HG03520 (cell line): ENCODE measurements around the gene CHST8.
A peak's percentile ranks its signal among the peaks of the same experiment; 100 is the strongest.

ENCODE experiments used
- ATAC-seq: cut with Tn5 transposase; IDR thresholded peaks from one replicate; pipeline ENCODE4 v1.9.1; 2021; ENCODE audit warnings: mild to moderate bottlenecking, moderate library complexity; ENCODE audit not compliant: unreplicated experiment

Gene CHST8

DNA sequence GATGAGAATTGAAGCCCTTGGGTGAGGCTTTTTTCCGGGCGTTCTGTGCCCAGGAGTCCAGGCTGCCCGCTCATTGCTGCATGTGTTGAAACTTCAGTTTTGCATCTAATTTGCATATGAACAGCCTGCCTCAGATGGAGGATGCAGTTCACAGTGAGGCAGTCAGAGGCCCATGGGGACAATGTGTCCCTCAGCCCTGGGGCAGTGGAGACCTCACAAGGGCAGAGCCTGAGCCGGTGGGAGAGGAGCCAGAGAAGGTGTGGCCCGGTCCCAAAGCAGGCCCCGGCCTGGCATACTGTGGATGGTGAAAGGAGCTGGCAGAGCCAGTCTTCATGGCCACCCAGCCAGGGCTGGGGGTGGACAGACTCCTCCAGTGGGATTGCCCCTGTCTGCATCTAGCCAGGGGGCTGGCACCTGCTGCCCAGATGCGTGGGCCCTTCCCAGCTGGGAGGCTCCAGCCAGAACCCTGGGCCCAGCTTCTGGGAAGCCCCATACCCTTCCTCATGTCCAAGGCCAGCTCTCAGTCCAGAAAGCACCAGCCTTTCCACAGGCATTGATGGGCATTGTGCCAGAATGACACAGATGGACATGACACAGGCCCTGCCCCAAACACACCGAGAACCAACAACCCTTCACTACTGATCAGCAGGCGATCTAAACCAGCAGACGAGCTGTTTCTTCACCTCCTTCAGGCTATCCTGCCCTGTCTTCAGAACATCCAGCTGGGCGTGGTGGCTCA lies 142.0 kb downstream of the CHST8 start:
- ATAC-seq = no peak

DNA sequence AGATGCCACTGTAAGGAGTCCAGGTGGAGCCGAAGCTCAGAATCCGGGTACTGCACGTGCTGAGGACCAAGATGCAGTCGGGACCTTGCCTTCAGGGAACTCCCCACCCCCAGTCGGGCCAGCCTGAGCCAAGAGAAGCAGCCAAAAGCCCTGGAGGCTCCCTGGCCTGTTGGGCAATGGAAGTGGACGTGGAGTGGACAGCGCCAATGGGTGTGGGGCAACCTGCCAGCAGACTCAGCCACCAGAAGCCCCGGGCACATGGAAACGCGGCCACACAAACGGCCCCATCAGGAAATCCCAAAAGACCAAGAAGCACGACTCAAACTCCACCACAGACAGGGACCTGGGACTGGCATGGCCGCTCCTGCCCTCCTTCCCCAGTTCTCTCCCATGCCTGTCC lies 144.9 kb downstream of the CHST8 start:
- ATAC-seq = no peak

DNA sequence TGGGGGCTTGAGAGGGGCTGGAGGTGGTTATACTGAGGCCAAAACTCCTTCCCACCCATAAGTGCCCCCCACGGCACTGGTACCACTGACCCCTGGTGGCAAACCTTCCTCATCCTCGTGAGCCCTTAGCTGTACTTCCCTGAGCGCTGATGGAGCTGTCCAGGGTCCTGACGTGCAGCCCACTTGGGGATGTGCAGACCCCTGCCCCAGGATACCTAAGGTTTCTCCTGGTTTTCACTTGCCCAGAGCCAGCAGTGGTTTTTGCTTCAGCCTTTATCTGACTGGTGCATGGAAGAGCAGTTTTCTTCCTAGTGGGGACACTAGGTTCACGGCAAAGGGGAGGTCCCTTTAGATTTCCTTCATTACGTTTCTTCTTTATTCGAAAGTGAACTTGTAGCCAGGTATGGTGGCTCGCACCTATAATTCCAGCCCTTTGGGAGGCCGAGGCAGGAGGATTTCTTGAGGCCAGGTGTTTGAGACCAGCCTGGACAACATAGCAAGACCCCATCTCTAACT lies 146.2 kb downstream of the CHST8 start:
- ATAC-seq = no peak

DNA sequence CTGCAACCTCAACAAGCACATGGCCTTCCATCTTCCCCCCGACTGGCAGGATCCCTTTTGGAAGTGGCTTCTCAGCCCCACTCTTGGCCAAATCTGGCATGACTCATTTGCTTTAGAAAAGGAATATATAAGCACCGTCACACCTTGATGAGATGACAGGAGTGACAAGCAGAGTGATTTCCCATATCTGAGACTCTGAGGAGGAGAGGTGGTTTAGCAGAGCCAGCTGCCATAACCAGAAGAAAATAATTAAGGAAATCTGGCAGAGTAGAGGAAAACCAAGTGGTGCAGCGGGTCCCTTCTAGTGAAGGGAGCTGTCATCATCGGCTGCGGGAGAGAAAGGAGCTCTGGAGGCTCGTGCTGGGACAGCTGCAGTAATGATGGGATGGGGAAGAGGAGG lies 147.5 kb downstream of the CHST8 start:
- no peak for ATAC-seq

DNA sequence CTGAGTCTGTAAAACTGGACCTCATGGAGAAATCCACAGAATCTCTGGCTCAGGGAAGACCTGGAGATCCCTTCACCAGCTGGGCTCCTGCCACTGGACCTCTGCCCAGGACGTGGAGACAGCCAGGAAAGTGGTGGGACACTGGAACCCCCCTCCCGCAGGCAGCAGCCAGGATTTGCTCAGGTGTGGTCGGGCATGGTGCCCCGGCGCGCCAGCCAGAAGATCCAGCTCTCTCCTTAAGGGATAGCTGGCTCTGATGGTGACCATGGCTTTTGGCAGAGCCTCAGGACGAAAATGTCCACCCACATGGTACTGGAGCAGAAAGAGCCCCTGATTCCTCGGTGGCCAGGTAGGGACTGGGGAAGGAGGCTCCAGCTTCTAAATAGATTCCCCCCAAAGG lies 148.4 kb downstream of the CHST8 start:
- no peak for ATAC-seq

GRCh38 chr19:33771384-33772101 lies 149.8 kb downstream of the CHST8 start:
- no peak for ATAC-seq

DNA sequence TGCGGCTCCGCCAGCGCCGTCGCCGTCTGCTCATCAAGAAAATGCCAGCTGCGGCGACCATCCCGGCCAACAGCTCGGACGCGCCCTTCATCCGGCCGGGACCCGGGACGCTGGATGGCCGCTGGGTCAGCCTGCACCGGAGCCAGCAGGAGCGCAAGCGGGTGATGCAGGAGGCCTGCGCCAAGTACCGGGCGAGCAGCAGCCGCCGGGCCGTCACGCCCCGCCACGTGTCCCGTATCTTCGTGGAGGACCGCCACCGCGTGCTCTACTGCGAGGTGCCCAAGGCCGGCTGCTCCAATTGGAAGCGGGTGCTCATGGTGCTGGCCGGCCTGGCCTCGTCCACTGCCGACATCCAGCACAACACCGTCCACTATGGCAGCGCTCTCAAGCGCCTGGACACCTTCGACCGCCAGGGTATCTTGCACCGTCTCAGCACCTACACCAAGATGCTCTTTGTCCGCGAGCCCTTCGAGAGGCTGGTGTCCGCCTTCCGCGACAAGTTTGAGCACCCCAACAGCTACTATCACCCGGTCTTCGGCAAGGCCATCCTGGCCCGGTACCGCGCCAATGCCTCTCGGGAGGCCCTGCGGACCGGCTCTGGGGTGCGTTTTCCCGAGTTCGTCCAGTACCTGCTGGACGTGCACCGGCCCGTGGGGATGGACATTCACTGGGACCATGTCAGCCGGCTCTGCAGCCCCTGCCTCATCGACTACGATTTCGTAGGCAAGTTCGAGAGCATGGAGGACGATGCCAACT lies 150.5 kb downstream of the CHST8 start:
- ATAC-seq = no peak

GRCh38 chr19:33772858-33773180 lies 151.1 kb downstream of the CHST8 start:
- no peak for ATAC-seq

DNA sequence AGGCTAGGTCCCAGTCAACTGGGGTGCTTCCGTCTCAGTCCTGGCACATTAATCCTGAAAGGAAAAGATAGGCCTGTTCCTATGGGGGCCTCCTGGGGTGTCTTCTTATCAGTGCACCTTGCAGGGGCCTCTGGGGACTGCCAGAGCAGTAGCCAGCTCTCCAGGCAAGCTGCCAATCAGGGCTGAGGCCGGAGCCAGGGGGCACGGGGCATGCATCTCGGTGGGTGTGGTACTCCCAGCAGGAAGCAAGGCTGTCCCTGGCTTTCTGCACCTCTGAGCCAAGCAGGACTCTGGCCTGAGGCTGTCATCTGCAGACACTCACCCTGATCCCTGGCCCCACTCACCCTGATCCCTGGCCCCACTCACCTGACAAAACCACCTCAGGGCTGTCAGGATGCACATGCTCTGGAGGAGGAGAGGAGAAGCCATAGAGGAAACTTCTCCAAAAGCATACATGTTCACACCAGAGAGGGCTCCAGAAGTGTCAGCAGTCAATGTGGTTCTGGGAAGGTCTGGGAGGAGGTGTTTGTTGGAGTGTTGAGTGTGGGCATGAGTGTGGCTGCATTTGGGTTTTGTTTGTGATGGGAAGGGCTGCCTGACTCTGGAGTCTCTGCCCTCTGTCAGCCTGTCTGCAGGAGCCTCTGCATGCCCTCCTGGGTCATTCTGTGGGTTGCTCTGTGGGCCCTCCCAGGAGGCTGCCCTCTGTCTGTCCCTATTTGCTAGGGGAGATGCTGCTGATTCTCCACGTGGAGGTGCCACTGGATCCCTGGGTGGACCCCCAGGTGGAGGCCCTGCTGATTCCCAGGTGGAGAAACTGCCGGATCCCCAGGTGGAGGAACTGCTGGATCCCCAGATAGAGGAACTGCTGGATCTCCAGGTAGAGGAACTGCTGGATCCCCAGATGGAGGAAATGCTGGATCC lies 152.2 kb downstream of the CHST8 start:
- no peak for ATAC-seq

GRCh38 chr19:33774751-33775150 lies 153.0 kb downstream of the CHST8 start:
- no peak for ATAC-seq

DNA sequence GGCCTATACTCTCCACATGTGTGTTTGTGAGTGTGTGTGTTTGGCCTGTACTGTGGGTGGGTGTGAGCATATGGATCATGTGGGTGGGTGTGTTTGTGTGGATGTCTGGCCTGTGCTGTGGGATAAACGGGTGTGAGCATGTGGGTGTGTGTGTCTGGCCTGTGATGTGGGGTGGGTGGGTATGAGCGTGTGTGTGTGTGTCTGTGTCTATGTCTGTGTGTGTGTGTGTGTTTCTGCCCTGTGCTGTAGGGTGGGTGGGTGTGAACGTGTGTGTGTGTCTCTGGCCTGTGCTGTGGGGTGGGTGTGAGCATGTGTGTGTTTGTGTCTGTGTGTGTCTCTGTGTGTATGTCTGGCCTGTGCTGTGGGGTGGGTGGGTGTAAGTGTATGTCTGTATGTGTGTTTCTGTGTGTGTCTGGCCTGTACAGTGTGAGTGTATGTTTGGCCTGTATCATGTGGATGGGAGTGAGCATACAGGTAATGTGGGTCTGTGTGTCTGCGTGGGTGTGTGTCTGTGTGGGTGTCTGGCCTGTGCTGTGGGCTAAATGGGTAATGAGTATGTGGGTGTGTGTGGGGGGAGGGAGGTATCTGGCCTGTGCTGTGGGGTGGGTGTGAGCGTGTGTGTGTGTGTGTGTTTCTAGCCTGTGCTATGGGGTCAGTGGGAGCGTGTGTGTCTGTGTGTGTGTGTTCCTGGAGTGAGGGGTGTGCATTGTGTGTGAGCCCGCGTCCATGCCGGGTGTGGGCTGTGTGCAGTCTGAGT lies 154.2 kb downstream of the CHST8 start:
- no peak for ATAC-seq

- ATAC-seq = no peak
Measured at GRCh38 chr19:33777351-33777750, 155.6 kb downstream of the CHST8 start.

- no peak for ATAC-seq
Measured at GRCh38 chr19:33777753-33778088, 156.0 kb downstream of the CHST8 start.

- peak; percentile 87 for ATAC-seq
Measured at GRCh38 chr19:33778089-33778791, 156.5 kb downstream of the CHST8 start.

- no peak for ATAC-seq
Measured at GRCh38 chr19:33779849-33780248, 158.1 kb downstream of the CHST8 start.

- no peak for ATAC-seq
Measured at GRCh38 chr19:33780251-33780650, 158.5 kb downstream of the CHST8 start.

- ATAC-seq = no peak
Measured at GRCh38 chr19:33780746-33781145, 159.0 kb downstream of the CHST8 start.

DNA sequence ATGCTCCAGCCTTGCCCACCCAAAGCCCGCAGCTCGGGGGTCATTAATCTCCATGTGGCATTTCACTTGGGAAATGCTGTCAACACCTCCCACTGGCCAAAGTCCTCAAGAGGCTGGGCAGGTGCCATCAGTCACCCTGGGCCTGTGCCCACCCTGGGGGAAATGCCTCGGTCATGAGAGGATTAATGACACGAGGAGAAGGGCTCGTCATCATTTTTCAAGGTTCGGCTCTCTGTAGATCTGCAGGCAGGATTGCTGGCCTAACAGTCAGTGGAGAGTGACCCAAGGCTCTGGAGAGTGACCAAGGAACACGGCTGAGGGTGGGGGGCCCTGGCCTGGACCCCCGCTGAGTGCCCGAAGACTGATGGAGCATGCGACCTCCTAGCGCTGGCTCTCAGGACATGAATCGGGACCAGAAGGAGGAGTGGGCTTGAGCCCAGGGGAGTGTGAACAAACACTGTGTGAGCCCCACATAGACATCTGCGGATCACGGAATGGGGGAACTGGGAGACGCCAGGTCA lies 159.7 kb downstream of the CHST8 start:
- ATAC-seq = no peak

- no peak for ATAC-seq
Measured at GRCh38 chr19:33781996-33782395, 160.2 kb downstream of the CHST8 start.
